NCI-H446 (cell line): ENCODE results near the gene YTHDF1.
"Not testable (repeated sequence)": the region's sequence is repeated elsewhere in the genome, so short reads cannot be mapped to it uniquely, and the experiment has no call there.

Source experiments
- DNase-seq, 2 experiments: peaks; one replicate each; lab custom pipeline; 2025; lab: John Stamatoyannopoulos, UW

The YTHDF1 gene

DNA sequence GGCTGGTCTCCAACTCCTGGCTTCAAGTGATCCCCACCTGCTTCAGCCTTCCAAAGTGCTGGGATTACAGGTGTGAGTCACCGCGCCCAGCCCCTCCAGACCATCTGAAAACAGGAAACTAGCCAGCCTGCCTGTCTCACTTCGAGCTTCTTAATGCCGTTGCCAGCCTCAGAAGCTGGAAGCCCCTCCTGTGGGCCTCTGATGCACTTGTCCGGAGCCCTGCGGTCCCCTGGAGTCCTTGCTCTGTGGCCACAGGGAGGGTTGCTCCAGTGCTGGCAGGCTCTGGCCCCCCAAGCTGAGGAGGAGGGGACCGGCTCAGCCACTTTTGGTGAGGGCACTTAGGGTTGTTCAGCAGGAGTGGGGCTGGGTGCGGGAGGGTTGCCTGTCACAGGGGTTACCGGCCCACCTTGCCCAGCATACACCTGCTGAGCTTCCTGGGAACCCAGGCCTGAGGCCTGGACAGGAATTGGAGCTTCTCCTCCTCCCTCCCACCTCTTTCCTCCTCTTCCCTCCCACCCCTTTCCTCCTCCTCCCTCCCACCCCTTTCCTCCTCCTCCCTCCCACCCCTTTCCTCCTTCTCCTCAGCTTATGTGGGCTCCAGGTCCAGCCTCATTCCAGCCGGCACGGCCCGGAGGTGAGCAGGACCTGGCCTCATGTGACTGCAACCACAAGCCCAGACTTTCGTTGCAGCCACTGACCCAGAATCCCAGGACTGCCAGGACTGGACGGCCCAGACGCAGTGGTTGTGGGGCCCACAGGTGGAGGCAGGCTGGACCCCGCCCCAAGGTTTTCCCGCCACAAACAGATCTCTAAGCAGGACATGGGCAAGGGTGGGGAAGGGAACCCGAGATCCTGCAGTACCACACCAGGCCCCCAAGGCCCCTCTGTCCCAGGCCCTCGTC is 10.4 kb upstream of the YTHDF1 start:
- no peak for DNase-seq

DNA sequence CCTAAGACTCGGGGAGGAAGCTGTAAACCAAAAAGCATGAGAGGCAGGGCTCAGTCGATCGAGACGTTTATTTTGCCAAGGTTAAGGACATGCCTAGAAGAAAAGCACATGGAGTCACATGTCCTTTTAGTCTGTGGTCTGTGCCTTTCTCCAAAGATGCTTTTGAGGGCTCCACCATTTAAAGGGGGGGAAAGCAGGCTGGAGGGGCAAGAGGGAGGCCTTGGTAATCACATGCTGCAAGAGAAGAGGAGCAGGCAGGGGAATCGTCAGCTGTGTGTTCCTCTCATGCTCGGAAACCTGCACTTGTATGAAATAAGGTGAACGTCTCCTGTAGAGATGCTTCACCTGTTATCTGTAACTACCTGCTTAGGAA is 9.1 kb upstream of the YTHDF1 start:
- no peak for DNase-seq

DNA sequence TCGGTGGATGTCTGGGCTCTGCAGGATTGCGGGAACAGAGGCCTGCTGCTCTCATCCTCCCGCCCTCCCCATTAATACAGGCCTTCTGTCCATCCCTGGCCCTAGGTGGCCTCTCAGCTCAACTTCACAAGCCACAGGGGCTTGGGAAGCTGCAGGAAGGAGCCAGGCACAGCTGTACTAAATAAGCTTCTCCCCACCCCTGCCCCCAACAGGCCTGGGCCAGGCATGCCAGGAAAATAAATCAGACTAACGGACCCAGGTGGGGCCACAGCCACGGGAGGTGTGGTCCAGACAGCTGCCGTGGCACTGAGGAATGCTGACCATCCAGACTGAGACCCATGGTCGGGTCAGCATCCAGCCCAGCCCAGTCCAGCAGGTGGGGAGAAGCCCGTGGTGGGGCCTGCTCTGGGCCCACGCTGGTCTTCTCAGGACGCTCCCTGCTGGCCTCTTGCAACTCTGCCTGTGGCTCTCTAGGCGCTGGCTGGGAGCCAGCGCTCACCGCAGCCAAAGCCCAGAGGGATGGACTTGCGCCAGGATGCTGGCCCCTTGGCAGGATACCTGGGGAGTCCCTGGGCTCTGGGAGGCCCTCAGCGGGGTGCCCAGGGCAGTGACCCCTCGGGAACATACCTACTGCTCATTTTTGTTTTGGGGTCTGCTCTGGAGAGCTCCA is 8.6 kb upstream of the YTHDF1 start:
- DNase-seq = peak in 1 of 2 experiments; percentile 53

DNA sequence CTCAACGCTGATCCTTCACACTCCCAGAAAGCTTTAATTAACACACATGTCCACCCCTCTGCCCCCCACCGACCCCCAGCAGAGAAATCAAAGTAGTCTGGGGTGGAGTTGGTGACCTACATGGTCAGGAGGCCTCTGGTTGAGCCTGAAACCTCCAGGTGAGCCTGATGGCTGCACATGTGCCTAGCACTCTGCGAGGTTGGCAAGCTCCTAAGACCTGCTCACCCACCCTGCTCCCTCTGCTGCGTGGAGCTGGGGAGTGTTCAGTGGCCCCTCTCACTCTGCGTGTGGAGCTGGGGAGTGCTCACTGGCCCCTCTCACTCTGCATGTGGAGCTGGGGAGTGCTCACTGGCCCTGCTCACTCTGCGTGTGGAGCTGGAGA is 7.9 kb upstream of the YTHDF1 start:
- DNase-seq = no peak

DNA sequence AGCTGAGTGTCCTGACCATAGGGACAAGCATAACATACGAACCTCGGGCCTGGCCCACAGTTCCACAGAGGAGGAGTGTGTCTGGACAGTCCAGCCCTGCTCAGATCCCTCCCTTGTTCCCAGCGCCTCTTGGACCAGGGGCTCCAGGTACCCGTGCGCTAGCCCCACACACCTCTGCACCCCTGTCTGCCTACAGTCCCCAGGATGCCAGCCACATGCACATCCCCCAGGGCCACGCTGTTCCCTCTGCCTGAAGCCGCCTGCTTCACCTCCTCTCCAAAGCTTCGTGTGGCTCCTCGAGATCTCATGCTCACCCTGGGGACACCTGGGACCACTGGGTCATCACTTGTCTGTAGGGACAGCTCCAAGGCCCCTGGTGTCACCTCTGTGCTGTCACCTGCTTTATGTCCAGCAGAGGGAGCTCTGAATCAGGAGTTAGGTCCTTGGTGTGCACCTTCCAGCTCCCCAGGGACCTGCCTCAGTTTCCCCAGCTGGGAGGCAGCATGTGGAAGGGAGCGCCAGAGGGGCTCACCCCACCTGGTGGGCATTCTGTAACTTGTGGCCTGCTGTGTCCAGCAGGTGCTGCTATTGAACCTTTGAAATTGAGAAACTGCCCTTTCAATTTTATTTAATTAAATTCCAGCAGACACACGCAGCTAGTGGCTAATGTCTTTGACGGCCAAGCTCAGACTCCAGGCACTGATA is 7.3 kb upstream of the YTHDF1 start:
- DNase-seq = peak; percentile 22 to 54

DNA sequence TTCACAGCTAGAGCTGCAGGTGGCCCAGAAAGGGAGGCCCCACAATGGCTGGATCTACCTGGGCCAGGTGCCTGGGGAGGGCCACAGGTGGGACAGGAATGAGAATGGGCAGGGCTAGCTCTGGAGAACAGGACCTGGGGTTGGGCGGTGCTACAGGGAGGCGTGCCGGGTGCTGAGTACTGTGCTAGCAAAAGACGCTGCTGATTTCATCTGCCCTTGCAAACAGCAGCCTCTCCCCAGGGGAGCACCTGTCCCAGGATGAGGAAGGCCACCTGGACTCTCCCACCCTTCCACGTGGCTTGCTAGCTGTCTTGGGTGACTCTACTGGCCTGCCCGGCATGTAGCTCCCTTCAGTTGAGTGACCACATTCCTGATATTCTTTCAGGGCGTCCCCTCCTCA is 6.6 kb upstream of the YTHDF1 start:
- DNase-seq = no peak

DNA sequence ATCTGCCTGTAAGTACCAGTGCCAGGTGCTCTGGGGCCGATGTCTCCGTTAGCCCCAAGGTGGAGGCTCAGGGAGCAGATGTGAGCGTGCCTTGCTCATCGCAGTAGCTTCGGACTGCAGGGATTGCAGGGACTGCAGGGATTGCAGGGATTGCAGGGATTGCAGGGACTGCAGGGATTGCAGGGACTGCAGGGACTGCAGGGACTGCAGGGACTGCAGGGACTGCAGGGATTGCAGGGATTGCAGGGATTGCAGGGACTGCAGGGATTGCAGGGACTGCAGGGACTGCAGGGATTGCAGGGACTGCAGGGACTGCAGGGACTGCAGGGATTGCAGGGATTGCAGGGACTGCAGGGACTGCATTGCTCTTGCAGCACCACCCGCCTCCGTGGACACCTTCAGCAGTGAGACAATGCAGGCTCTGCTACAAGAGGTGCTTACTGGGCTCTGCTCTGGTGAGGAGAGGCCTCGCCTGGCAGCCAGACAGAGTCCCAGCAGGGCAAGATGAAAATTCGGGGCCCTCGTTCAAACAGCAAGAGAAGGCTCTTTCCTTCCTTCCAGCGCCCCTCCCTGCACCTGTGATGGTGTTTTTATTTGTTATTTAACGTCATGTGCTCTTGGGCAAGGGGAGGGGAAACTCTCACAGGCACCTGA is 5.6 kb upstream of the YTHDF1 start:
- not testable (repeated sequence) for DNase-seq

DNA sequence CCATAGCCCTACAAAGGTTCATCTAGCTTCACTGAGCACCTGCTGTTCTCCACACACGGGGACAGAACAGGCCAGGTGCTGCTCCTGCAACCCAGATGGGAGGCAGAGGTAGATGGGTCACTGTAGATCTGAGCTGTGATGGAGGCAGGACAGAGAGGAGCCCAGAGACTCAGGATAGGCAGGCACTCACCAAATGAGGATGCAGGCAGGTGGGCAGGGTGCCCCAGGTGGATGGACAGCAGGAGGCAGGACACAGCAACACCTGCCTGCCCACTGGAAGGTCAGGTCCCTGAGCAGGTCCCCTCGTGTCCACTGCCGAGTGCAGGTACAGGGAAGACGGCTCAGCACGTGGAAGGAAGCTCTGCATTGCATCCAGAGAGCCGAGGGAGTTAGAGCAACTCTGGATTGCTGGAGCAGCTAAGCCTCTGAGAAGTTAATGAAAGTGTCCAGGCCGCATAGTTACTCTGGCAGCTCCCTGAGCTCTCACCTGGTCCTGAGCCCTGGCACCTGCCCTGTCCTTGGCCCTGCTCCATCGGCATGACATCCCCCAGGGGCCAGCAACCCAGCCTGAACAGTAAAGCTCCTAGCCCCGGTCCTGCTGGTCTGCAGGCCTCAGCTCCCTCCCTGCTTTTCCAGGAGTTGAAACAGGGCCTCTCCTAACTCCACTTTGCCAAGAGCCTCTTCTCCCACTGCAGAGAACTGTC is 4.9 kb upstream of the YTHDF1 start:
- DNase-seq = no peak

DNA sequence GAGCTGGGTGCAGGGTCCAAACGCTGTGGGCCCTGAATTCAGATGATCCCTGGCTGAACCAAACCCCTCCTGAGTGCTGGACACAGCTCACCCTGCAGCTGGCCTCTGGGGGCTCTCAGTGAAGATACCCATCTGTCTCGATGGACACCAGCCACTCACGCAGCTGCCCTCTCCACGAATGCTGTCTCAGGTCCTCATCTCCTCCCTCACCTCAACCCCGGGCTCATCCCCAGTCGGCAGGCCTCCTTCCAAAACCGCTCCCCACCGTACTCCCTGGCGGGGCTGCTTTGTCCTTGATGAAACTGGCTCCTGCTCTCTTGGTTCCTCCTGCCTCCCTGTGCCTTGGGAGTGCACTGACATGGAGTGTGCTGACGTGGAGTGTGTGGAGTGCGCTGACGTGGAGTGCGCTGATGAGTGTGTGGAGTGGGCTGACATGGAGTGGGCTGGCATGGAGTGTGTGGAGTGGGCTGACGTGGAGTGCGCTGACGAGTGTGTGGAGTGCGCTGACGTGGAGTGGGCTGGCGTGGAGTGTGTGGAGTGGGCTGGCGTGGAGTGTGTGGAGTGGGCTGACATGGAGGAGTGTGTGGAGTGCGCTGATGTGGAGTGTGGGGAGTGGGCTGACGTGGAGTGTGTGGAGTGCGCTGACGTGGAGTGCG is 4.1 kb upstream of the YTHDF1 start:
- DNase-seq = no peak

DNA sequence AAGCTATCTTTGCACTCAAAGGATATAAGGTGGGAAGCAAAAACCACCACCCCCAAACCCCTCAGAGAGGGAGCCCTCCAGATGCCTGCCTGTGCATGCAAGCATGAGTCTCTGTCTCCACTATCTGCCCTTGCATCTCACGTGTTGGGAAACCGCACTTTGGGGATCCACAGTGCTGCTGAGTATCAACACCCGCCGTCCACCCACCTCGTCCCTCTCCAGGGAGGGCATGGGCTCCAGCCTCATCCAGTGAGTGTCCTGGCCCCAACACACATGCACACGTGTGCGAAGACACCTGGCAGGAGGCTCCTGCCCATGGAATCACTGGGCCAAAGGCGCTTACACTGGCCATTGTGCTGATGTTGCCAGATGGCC is 3.5 kb upstream of the YTHDF1 start:
- DNase-seq = no peak

DNA sequence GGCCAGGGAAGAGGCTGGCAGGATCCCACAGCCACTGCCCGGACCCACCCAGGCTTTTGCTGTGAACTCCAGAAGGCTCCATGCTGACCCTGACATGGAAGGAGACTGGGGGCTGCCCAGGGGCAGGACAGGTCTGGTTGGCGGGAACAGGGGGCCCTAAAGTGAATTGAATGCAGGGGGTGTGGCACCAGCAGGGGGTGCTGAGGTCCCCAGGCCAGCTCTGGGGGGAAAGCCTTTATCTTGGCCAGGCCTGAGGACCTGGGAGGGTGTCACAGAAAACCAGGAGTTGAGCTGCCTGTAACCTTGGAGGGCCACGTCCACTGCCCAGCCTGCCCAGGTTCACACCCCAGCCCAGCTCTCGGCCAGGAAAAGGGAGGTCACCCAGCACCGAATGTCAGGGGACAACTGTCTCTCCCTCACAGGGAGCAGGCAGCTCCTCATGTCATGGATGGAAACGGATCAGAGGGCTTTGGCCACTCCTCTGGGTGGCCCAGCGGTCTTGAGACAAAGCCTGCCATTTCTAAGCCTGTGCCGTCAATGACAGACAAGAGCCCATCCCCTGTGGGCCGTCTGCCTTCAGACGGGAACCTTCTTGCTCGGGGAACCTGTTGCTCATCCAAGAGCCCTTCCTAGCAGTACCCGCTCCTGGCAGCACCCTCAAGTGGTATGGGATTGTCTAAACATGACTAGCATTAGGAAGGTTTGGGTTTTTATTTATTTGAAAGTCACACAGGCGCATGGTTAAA is 2.9 kb upstream of the YTHDF1 start:
- DNase-seq = no peak

DNA sequence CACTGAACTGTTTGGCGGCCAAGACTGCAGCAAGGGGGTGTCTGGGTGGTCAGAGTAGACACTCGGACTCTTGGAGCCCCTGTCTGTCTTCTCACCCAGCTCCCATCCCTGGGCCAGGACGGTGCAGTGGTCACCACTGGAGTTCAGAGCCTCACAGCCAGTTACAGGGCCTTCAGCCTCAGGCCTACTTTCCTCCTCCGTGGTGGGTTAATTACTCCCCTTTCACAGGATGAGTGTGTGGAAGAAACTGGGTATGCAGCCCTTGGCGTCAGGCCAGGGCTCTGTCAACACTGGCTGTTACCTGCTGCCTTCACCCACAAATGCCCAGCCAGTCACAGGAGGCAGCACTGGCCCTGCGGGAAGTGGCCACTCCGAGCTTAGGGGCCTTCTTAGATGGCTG is 1.8 kb upstream of the YTHDF1 start:
- no peak for DNase-seq

DNA sequence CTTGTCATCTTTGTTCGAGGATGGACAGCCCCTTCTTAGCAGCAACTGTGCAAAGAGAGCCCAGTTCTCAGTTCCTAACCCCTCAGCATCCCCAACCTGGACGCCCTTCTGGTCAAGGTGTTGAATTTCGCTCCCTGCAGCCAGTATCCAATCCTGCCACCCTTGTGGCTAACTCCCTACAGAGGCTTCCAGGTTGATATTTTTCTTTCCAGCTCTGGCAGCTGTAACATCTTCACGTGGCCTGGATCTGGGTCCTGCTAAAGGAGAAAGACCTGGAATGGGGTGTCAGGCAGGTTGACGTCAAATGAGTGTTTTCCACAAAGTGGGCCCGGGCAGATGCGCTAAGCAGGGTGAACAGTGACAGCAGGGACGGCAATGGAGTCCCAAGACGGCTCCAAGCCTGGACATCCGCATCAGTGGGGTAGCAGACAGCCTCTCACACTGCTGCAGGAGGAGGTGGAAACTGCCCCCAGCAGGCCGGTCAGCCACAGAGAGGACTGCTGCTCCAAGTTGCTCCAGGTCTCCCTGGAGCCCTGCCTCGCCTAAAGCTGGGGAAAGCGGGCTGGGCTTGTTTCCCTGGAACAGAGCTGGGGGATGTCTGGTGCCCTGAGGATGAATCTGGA is 1.0 kb upstream of the YTHDF1 start:
- no peak for DNase-seq

DNA sequence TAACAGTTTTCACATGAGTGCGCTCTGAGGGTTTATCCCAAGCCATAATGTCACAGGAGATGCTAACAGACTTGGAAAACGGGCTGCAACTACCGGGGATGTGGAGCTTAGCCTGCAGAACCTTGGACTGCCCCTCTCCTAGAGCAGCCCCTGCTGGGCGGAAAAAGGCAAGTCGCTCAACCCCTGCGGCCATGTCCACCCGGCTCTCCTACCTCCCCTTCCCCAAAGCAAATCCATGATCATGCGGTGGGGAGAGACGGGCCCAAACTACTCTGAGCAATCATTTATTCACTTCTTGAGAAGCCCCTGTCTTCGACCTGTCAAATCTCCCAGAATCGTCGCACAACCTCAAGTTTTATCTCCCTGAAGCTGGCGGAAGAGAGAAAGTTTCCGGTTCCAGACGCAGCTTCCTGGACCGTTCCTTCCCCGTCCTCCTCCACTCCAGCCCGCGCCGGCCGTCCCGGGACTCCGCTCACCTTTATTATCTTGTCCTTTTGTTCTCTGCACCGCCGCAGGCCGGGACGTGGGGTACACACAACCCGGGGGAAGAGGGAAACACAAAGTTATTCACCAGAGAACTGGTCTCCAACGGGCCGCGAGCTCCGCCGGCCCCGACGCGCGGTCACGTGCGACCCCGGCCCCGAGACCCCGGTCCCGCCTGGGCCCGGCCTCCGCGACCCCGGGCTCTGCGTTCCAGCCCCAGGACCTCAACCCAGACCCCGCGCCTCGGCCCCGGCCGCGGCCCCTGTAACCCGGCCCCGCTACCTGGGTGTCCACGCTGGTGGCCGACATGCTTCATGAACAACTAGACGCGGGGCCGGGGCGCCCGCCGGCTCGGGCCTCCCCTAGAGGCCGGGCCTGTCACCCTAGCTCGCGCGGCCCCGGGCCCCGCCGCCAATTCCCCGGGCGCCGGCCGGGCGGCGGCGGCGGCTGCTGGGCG is 560 bp downstream of the YTHDF1 start:
- no peak for DNase-seq

DNA sequence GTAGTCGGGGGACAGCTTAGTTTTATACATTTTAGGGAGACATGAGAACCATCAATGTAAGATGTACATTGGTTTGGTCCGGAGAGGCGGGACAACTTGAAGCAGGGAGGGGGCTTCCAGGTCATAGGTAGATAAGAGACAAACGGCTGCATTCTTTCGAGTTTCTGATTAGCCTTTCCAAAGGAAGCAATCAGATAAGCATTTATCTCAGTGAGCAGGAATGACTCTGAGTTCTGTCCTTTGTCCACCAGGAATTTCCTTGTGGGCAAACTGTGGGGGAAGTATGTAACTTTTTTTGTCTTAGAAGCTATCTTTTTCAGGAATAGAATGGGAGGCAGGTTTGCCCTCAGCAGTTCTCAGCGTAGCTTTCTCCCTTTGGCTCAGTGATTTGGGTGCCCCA is 1.4 kb downstream of the YTHDF1 start:
- no peak for DNase-seq

DNA sequence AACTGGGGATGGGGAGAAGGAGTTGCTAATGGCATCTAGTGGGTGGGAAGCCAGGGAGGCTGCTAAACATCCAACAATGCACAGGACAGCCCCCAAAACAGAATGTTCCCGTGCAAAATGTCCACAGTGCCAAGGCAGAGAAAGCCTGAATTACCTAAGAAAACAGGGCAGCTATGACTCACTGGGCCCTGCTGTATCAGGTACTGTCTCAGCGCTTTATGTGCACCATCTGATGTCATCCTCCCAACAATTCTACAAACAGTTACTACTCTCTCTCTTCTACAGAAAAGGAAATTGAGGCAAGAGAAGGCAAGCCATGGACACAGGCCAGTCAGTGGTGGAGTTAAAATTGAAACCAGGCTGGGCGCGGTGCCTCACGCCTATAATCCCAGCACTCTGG is 3.1 kb downstream of the YTHDF1 start:
- DNase-seq = no peak

DNA sequence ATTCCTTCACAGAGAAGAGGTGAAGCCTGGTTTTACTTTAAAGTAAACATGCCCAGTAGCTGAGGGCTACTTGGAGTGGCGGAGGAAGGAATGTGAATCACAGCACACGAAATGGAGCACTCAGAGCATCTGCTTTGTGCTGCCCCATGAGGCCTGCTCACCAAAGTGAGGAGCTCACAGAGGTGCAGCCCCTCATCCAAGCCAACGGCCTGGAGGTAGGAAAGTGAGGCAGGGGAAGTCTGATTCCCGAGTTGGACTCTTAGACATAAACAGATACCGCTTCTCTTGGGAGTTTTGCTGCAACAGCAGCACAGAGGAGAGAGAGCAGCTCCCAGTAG is 3.6 kb downstream of the YTHDF1 start:
- no peak for DNase-seq

DNA sequence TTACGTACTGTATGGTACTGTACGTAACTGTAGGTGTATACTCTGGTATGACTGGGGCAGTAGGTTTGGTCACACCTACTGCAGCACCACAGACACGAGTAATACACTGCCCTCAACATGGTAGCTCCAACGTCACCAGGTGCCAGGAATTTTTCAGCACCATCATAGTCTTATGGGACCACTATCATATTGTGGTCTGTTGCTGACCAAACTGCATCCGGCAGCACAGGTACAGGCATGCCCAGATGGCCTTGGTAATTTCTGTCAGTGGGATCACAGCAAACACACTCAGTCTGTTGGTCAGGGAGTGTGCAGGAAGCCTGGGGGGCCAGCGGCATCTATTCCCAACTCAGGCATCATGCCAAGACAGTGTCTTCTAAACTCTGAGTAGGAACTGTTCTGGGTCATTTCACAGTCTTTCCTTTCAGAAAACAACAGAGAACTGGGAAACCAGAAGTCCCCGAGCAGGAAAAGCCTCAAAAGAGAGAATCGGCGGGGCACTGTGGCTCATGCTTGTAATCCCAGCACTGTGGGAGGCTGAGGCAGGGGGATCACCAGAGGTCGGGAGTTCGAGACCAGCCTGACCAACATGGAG is 5.8 kb downstream of the YTHDF1 start:
- no peak for DNase-seq
